OCI-LY3 (cell line): Measurements from ENCODE around the gene HCRTR1.

Experiments
- H2AFZ ChIP-seq: fragments of 200-600, 300-600 bp; shearing (Covaris generic); 2 replicates; pipeline ENCODE4 v1.6.0; 2014; ENCODE audit warnings: antibody characterized with exemption, low read depth, low read length
- H3K27ac ChIP-seq: fragments of 200-600, 300-600 bp; sonication (generic); 2 replicates; pipeline ENCODE4 v1.5.1; 2014; ENCODE audit warnings: mild to moderate bottlenecking, low read length, moderate library complexity, mixed read lengths
- H3K27me3 ChIP-seq: fragments of 200-600, 300-600 bp; sonication (generic); 2 replicates; pipeline ENCODE4 v1.6.1; 2014; ENCODE audit warnings: low read depth, low read length, mixed read lengths
- H3K36me3 ChIP-seq: fragments of 200-600, 300-600 bp; sonication (generic); replicated peaks from 2 replicates; pipeline ENCODE3; 2014; ENCODE audit warnings: low read depth, low read length, mixed read lengths
- H3K4me1 ChIP-seq: fragments of 300-600, 200-600 bp; sonication (generic); 2 replicates; pipeline ENCODE4 v1.6.1; 2014; ENCODE audit warnings: low read length, mixed read lengths
- H3K4me2 ChIP-seq: fragments of 200-600, 300-600 bp; sonication (generic); 2 replicates; pipeline ENCODE4 v1.6.1; 2014; ENCODE audit warnings: low read length, mixed read lengths
- H3K4me3 ChIP-seq: fragments of 300-600, 200-600 bp; sonication (generic); 2 replicates; pipeline ENCODE4 v1.5.1; 2014; ENCODE audit warnings: antibody characterized with exemption, mild to moderate bottlenecking, low read length, moderate library complexity
- H3K79me2 ChIP-seq: fragments of 300-600, 200-600 bp; shearing (Covaris generic); 2 replicates; pipeline ENCODE4 v1.6.1; 2014; ENCODE audit warnings: mild to moderate bottlenecking, low read length, mixed read lengths
- H3K9ac ChIP-seq: fragments of 300-600, 200-600 bp; shearing (Covaris generic); 2 replicates; pipeline ENCODE4 v1.6.0; 2014; ENCODE audit warnings: mild to moderate bottlenecking, low read length, moderate library complexity
- H3K9me3 ChIP-seq: fragments of 200-600, 300-600 bp; shearing (Covaris generic); 2 replicates; pipeline ENCODE4 v1.6.1; 2014; ENCODE audit warnings: low read length, mixed read lengths; ENCODE audit not compliant: insufficient read depth
- H4K20me1 ChIP-seq: fragments of 200-600, 300-600 bp; sonication (generic); 2 replicates; pipeline ENCODE4 v1.6.1; 2016; ENCODE audit warnings: low read length, mixed read lengths; ENCODE audit not compliant: insufficient read depth
- CTCF ChIP-seq: fragments of 200-600, 300-600 bp; sonication (generic); IDR thresholded peaks from 2 replicates; pipeline ENCODE4 v1.5.1; 2014; ENCODE audit warnings: antibody characterized with exemption, low read length, low read depth
- EZH2phosphoT487 ChIP-seq: fragments of 200-600 bp; shearing (Covaris generic); IDR thresholded peaks from 2 replicates; pipeline ENCODE4 v1.6.1; 2018; ENCODE audit warnings: antibody characterized with exemption, mixed run types, low read depth

HCRTR1 gene

GRCh38 chr1:31573261-31573660 is 44.2 kb upstream of the HCRTR1 start:
- H3K27me3 ChIP-seq = no peaks in the 10 kb centered on the region
- no peak overlapping the region for H3K4me2 ChIP-seq
- no peaks in the 10 kb centered on the region for H3K9me3 ChIP-seq
- peaks cover 7% of the 10 kb centered on the region for H3K4me1 ChIP-seq
- no peaks in the 10 kb centered on the region for H4K20me1 ChIP-seq
- no peak overlapping the region for H3K27ac ChIP-seq
- no peak overlapping the region for H3K9ac ChIP-seq
- TF ChIP-seq EZH2phosphoT487 (no peak), CTCF (no peak)
- no peaks in the 10 kb centered on the region for H3K36me3 ChIP-seq
- H2AFZ ChIP-seq = no peak overlapping the region
- H3K4me3 ChIP-seq = no peak overlapping the region
- H3K79me2 ChIP-seq = no peaks in the 10 kb centered on the region

- H3K36me3 ChIP-seq = no peaks in the 10 kb centered on the region
These were observed 42.6 kb upstream of the HCRTR1 start for GRCh38 chr1:31574749-31575368.

GRCh38 chr1:31575369-31576140 is 41.9 kb upstream of the HCRTR1 start:
- Histone ChIP-seq H3K27ac (no peak overlapping the region), H3K4me1 (peaks cover 7% of the 10 kb centered on the region), H4K20me1 (no peaks in the 10 kb centered on the region), H3K36me3 (no peaks in the 10 kb centered on the region), H2AFZ (no peak overlapping the region), H3K79me2 (no peaks in the 10 kb centered on the region), H3K9ac (no peak overlapping the region), H3K9me3 (no peaks in the 10 kb centered on the region), H3K4me3 (no peak overlapping the region), H3K4me2 (no peak overlapping the region), H3K27me3 (no peaks in the 10 kb centered on the region)
- TF ChIP-seq CTCF = no peak
- no peak for TF ChIP-seq EZH2phosphoT487

More at GRCh38 chr1:31574749-31575368, 42.6 kb upstream of the HCRTR1 start:
- H3K9me3 ChIP-seq = no peaks in the 10 kb centered on the region
- H3K27ac ChIP-seq = no peak overlapping the region
- H3K79me2 ChIP-seq = no peaks in the 10 kb centered on the region
- H3K27me3 ChIP-seq = no peaks in the 10 kb centered on the region
- peaks cover 7% of the 10 kb centered on the region for H3K4me1 ChIP-seq
- no peak overlapping the region for H2AFZ ChIP-seq
- H3K4me3 ChIP-seq = no peak overlapping the region
- no peak overlapping the region for H3K9ac ChIP-seq
- TF ChIP-seq EZH2phosphoT487 = no peak
- no peak for TF ChIP-seq CTCF
- H3K4me2 ChIP-seq = no peak overlapping the region
- H4K20me1 ChIP-seq = no peaks in the 10 kb centered on the region

GRCh38 chr1:31576201-31576669 is 41.3 kb upstream of the HCRTR1 start, which contains the start of gene TINAGL1:
TINAGL1 (plus strand) TSS chr1:31576515; CDS start chr1:31577149, 634 bp downstream.
- Histone ChIP-seq H3K4me1 (peaks cover 5% of the 10 kb centered on the region), H3K36me3 (no peaks in the 10 kb centered on the region), H3K27me3 (no peaks in the 10 kb centered on the region), H2AFZ (no peak within 1 kb of the TSS), H3K27ac (no peak within 1 kb of the TSS), H3K4me2 (no peak within 1 kb of the TSS), H3K9me3 (no peaks in the 10 kb centered on the region), H3K79me2 (no peaks in the 10 kb centered on the region), H4K20me1 (no peaks in the 10 kb centered on the region), H3K9ac (no peak within 1 kb of the TSS), H3K4me3 (no peak within 1 kb of the TSS)
- no peak for TF ChIP-seq EZH2phosphoT487
- TF ChIP-seq CTCF = no peak
